G401.6 (cell line): ENCODE results near the gene GPHN.

Experiments used
- FAIRE-seq: peaks from 2 replicates; lab custom pipeline; 2012; peaks lifted over from hg19 to GRCh38; lab: Jason Lieb, UNC

The GPHN gene

GRCh38 chr14:66601932-66602578 lies 94.1 kb downstream of the GPHN start:
- no peak for FAIRE-seq

GRCh38 chr14:66603945-66604344 lies 96.0 kb downstream of the GPHN start:
- no peak for FAIRE-seq

DNA sequence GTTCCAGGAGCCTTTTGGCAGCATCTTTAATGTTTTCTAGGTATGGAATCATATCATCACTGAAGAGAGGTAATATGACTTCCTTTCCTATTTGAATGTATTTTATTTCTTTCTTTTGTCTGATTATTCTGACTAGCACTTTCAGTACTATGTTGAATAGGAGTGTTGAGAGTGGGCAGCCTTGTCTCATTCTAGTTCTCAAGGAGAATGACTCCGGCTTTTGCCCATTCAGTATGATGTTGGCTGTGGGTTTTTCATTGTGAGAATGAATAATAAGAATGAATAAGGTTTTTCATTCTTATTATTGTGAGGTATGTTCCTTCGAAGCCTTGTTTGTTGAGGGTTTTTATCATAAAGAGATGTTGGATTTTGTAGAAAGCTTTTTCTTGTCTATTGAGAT lies 98.9 kb downstream of the GPHN start:
- no peak for FAIRE-seq

DNA sequence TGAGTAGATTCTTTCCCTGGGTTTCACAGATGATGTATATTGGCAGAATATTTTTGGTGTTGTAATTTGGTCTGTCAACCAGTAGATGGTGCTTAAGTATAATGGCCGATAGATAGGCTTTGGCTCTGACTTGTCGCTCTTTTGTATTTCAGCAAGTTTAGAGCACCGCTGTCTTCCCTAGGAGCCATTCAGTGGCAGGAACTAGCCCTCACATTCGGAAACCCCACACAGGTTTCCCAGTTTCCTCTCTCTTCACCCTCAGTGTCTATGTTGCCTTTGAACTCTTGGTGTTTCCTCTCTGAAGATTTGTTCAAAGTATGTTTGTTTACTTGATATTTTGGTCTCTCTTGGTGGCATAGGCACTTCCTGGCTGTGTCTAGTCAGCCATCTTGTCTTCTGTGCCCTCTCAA lies 102.2 kb downstream of the GPHN start:
- peak; percentile 89 for FAIRE-seq

- no peak for FAIRE-seq
These were observed 105.4 kb downstream of the GPHN start for GRCh38 chr14:66613344-66613743.

DNA sequence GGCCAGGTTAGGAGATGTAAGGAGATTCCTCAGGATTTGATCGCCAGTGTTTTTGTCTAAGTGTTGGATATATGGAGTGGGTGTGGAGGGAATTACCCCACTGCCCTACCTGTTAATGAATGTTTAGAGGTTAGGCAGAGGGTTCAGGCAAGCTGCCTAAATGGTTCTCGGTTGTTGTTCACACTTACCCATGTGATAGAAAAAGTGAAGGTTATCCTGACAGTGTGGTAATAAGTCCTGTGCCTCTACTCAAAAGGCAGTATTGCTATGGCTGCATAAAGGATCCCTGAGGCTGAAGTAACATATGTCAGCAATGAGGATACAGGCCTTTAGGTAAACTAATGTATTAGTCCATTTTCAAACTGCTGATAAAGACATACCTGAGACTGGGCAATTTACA lies 112.0 kb downstream of the GPHN start:
- no peak for FAIRE-seq

- FAIRE-seq = no peak
These were observed 115.9 kb downstream of the GPHN start for GRCh38 chr14:66623838-66624237.

DNA sequence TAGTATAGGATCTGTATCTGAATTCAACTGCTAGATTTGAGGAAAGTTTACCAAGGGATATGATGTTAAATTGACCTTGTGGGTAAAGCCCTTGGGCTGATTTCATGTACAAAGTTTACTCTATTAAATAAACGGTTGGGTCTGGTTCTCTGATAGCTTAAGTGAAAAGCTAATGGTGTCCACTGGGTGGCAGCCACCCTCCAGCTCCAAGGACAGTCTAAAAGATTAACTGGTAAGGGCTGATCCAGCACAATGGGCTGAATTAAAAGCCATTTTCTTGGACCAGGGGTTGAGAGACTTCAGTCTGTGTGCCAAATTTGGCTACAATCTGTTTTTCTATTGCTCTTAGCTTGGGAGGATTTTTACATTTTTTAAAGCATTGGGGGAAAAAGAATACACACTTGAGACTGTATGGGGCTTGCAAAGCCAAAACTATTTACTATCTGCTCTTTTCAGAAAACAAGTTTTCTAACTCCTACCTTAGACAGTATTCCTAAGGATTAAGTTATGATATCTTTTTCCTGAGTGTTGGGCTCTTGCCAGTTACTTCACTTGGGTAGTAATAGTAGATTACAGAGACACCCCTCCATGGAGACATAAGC lies 116.5 kb downstream of the GPHN start:
- peak; percentile 83 for FAIRE-seq

- FAIRE-seq = peak; percentile 8
These were observed 120.7 kb downstream of the GPHN start for GRCh38 chr14:66628636-66629035.

DNA sequence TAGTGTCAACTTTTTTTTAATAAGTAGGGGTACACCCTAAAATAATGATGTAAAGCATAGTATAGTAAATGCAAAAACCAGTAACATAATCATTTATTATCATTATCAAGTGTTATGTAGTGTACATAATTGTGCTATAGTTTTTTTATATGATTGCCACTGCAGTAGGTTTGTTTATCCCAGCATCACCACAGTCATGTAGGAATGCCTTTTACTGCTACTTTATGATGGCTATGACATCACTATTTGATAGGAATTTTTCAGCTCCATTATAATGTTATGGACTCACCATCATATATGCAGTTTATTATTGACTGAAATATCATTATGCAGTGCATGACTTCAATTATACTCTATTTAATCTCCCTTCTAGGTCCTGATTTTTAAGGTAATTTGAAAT lies 121.6 kb downstream of the GPHN start:
- FAIRE-seq = no peak

DNA sequence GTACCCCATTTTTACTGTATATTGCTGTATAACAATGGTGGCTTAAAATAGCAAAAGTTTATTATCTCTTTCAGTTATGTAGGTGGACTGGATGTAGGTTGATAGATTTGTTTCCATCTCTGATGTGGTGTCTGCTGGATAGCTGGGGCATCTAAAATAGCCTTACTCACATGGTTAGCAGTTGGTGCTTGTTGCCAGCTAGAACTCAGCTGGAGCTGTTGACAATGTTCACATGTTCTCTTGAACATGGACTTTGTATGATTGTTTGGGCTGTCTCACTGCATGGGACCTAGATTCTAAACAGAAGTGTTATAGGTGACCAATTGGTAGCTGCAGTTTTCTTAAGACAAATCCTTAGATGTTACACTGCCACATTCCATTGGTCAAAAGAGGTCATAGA lies 126.9 kb downstream of the GPHN start:
- FAIRE-seq = no peak

DNA sequence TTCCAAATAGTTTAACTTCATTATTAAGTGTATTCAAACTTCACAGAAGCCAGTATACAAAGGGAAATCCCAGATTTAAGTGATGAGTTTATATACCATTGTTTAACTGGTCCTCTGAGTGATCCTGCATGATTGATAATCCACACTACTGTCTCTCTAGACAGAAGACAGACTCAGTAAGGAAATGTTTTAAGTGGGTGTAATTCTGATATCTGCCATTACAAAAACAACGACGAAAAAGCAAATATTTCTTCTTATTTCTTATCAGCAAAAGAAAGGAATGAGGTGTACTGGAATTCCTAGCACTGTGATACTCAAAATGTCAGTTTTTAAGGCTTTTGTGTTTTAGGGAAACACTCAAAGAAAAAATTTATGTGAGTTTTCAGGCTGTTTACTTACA lies 127.5 kb downstream of the GPHN start:
- FAIRE-seq = no peak

DNA sequence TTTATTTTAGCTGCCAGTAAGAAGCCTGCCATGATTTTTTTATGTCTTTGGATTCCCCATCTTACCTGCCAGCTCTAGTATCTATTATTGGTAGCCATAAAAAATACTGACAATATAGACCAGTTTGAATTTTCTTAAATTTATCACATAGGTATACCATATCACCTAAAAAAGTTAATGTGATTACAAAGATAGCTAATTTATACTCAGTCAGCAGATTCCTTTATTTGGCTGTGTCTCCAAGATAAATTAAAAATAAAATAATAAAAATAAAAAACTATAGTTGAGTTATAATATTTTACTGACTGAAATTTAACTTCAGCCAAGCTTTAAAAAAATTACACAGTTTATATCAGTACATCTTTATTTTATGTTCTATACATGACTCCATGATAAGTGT lies 128.3 kb downstream of the GPHN start:
- FAIRE-seq = peak; percentile 51

- FAIRE-seq = no peak
These were observed 130.7 kb downstream of the GPHN start for GRCh38 chr14:66638689-66639088.

DNA sequence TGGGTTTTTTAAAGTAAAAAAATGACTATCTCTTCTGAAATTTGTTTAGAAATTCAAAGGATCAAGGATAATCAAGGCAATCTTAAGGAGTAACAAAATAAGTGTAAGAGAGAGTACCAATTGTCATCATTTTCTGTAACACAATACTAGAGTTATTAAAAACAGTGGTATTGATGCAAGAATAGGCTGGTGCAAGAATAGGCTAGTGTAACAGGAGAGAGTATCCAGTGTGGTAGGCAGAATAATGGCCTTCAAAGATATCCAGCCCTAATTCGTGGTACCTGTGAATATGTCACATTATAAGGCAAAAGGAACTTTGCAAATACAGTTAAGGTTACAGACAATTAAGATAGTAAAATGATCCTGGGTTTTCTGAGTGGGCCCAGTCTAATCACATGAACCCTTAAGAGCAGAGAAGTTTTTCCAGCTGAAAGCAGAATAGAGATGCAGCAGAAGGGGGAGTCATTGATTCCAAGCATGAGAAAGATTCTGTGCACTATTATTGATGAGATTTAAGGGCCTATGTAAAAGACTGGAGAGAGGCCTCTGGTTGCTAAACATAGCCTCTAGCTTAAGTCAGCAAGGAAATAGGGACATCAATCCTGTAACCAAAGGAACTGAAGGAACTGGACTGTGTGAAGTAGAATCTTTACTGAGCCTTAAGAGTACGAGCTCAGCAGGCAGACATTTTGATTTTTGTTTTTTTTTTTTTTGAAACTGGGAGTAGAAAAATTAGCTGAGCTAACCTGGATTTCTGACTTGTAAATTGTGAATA lies 134.1 kb downstream of the GPHN start:
- no peak for FAIRE-seq

DNA sequence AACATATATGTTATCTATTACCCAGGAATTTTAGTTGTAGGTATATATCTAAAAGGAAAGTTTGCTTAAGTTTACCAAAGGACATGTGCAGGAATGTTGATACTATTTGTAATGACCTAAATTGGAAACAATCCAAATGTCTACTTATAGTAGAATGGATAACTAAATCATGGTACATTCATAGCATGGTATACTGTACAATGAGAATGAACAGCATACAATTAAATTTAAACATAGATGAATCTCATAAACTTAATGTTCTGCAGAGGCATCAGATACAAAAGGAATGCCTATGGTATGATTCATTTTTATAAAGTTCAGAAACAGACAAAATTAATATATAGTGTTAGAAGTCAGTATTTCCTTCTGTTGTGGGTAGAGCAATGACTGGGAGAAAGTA lies 135.4 kb downstream of the GPHN start:
- FAIRE-seq = no peak

- no peak for FAIRE-seq
These were observed 137.8 kb downstream of the GPHN start for GRCh38 chr14:66645716-66646115.

- no peak for FAIRE-seq
These were observed 141.6 kb downstream of the GPHN start for GRCh38 chr14:66649498-66649897.

DNA sequence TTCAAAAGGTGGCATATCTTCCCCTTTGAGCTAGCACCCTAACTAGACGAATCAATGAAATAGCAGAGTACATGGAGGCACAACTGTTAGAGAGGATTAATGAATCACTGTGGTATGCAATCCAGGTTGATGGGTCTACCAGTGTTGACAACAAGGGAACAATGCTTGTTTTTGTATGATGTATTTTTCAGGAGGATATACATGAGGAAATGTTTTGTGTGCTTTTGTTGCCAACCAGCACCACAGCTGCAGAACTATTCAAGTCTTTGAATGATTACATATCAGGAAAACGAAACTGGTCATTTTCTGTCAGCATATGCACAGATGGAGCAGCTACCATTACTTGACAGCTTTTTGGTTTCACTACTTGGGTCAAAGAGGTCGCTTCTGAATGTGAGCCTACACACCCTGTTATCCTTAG lies 142.6 kb downstream of the GPHN start:
- no peak for FAIRE-seq

- FAIRE-seq = no peak
These were observed 143.7 kb downstream of the GPHN start for GRCh38 chr14:66651536-66652220.

DNA sequence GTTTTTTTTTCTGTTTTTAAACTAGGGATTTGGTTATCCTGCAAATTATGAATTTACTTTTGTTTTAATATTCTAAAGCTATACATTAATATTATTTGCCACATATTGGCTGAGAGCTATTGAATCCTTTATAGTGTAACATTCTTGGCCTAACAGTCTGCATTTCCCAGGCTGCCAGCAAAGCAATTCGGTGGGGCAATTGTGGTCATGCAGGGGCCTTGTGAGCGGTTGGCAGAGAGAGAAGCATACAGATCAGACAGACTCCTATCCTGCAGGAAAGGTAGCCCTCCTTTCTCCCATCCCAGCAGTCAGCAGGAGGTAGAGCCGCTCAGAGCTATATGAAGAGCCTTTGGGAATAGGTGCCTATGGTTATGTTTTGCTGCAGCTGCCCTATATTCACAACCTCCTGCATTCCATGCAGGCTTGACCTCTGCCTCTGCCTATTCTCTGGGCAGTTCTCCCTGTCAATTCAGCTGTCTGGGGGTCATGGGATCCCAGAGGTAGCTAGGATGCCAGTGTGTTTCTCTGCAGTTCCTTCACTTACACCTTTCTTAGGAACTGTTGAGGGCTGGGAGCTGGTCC lies 144.7 kb downstream of the GPHN start:
- FAIRE-seq = no peak

- no peak for FAIRE-seq
These were observed 149.8 kb downstream of the GPHN start for GRCh38 chr14:66657780-66658179.

- no peak for FAIRE-seq
These were observed 154.4 kb downstream of the GPHN start for GRCh38 chr14:66662374-66662773.
